ENCODE data around the gene TMEM43. TPM values are rescaled to one million over a fixed set of nuclear protein-coding genes. Genes with fewer than 3 reads are reported as not detected.

TMEM43 gene
- total and polyA plus RNA-seq, 2 of the 13 experiments (the other 11 are each of a cell fraction or from before 2014, with no cell fraction given) = 48.9 to 50.5 TPM

GRCh38 chr3:14143271-14144225 lies 18.7 kb downstream of the TMEM43 start (continued):
- TF ChIP-seq EHMT2 (IDR thresholded peaks at IDR 0.05; ENCODE audit: borderline replicate concordance, low read depth, low read length) = no peak
- no peak for TF ChIP-seq ZNF577 (CRISPR knock-in tag; IDR thresholded peaks at IDR 0.05; ENCODE audit: borderline replicate concordance, low read depth)
- peak; percentile 24; the same call in 1 of the 2 replicates for TF ChIP-seq CEBPG (CRISPR knock-in tag; IDR thresholded peaks at IDR 0.05)
- TF ChIP-seq TEAD3 (CRISPR knock-in tag; optimal IDR thresholded peaks at IDR 0.05; ENCODE audit: borderline replicate concordance) = peak; percentile 39
- no peak for TF ChIP-seq ZNF652 (CRISPR knock-in tag; IDR thresholded peaks at IDR 0.05; ENCODE audit: borderline replicate concordance, low read depth)
- peak; percentile 74 for TF ChIP-seq CEBPB (IDR thresholded peaks at IDR 0.05; ENCODE audit: borderline replicate concordance, low read depth, low read length)
- no peak for TF ChIP-seq ZNF891 (CRISPR knock-in tag; IDR thresholded peaks at IDR 0.05)
- TF ChIP-seq MTF1 (CRISPR knock-in tag; IDR thresholded peaks at IDR 0.05) = no peak

- ATAC-seq (peak; percentile 71), DNase-seq (ENCODE audit: low spot score) (peak; percentile 96), FAIRE-seq (peak; percentile 57)
- intact Hi-C loops (cut with micrococcal nuclease; ENCODE audit: unreplicated experiment) = no loop called here
- Histone ChIP-seq H3K36me3 (replicated peaks in 1 of 2; ENCODE audit: control insufficient read depth in 1 of 2, insufficient read depth in 2 of 2, low read length in 2 of 2) (peaks cover 15 to 54% of the 10 kb centered on the region in 2 experiments; a peak in 4 of 5 replicates), H2AFZ (ENCODE audit: low read length) (no peak overlapping the region), H3K4me2 (ENCODE audit: low read depth, low read length) (peak overlapping the region; percentile 56), H3K79me2 (ENCODE audit: insufficient read depth, low read length) (no peaks in the 10 kb centered on the region), H3K9me3 (ENCODE audit: low read length) (no peaks in the 10 kb centered on the region), H3K27me3 (ENCODE audit: control insufficient read depth in 1 of 2, insufficient read depth in 2 of 2, low read length in 2 of 2) (no peaks in the 10 kb centered on the region), H4K20me1 (ENCODE audit: insufficient read depth, low read length) (no peaks in the 10 kb centered on the region; the same call in 1 of the 2 replicates), H3K9ac (ENCODE audit: insufficient read depth, low read depth, low read length) (peak overlapping the region; percentile 78), H3K4me3 (replicated peaks in 1 of 3; ENCODE audit: insufficient read depth in 1 of 3, low read depth in 2 of 3, low read length in 3 of 3) (peak overlapping the region in 1 of 3 experiments; percentile 11; a peak in 1 of 6 replicates), H3K4me1 (ENCODE audit: insufficient read depth, low read length) (peaks cover 20% of the 10 kb centered on the region), H3K27ac (ENCODE audit: extremely low read length, insufficient read depth, low read length) (peak overlapping the region; percentile 96)
- 42% methylated on average over 7 of the region's 7 CpGs for WGBS (ENCODE audit: low lambda C conversion rate)
- ChIA-PET CTCF (ENCODE audit: low intra/inter-chr PET ratio, low total read pairs) (interaction anchor here (1.7 kb wide), 1 partner anchor 248 kb away, joined by 3 read pairs; no protein-coding TSS in a partner anchor), POLR2A (interaction anchor here (0.6 to 4.4 kb wide), 5 partner anchors 10 to 34 kb away, joined by 3 to 30 read pairs (median 3); partner anchors contain the start of genes CHCHD4, LSM3, TMEM43 and XPC)
- in situ Hi-C loops (cut with HindIII; ENCODE audit: extremely low pct_ligation_motif_present, low pct_unique_long_range_greater_than_20kb) = no loop called here
- BruUV-seq (replicated peaks) = no TSS peak
- TF ChIP-seq RXRB (CRISPR knock-in tag; IDR thresholded peaks at IDR 0.05; ENCODE audit: borderline replicate concordance) = peak; percentile 26; the same call in 1 of the 2 replicates
- TF ChIP-seq AFF4 (CRISPR knock-in tag; IDR thresholded peaks at IDR 0.05) = no peak
- TF ChIP-seq ARID5B (CRISPR knock-in tag; IDR thresholded peaks at IDR 0.05) = 0 out of 2 replicates have a peak, but pooled peaks have one; percentile 16
- TF ChIP-seq ZMAT5 (CRISPR knock-in tag; IDR thresholded peaks at IDR 0.05; ENCODE audit: borderline replicate concordance, low read depth) = no peak
- TF ChIP-seq RFX1 (IDR thresholded peaks at IDR 0.05) = peak; percentile 85
Measured at GRCh38 chr3:14144423-14145075, 19.7 kb downstream of the TMEM43 start.
